Measurements from ENCODE around the gene ARMC5.
"Not testable (repeated sequence)": the region's sequence is repeated elsewhere in the genome, so short reads cannot be mapped to it uniquely, and the experiment has no call there.

ARMC5 gene, protein sequence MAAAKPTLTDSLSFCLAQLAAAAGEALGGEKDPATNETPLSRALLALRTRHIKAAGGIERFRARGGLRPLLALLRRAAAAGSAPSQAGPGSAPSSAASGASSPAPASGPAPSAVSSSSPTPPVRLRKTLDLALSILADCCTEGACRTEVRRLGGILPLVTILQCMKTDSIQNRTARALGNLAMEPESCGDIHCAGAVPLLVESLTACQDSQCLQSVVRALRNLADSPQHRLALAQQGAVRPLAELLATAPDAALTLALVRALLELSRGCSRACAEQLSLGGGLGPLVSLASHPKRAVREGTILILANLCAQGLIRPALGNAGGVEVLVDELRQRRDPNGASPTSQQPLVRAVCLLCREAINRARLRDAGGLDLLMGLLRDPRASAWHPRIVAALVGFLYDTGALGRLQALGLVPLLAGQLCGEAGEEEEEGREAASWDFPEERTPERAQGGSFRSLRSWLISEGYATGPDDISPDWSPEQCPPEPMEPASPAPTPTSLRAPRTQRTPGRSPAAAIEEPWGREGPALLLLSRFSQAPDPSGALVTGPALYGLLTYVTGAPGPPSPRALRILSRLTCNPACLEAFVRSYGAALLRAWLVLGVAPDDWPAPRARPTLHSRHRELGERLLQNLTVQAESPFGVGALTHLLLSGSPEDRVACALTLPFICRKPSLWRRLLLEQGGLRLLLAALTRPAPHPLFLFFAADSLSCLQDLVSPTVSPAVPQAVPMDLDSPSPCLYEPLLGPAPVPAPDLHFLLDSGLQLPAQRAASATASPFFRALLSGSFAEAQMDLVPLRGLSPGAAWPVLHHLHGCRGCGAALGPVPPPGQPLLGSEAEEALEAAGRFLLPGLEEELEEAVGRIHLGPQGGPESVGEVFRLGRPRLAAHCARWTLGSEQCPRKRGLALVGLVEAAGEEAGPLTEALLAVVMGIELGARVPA

DNA sequence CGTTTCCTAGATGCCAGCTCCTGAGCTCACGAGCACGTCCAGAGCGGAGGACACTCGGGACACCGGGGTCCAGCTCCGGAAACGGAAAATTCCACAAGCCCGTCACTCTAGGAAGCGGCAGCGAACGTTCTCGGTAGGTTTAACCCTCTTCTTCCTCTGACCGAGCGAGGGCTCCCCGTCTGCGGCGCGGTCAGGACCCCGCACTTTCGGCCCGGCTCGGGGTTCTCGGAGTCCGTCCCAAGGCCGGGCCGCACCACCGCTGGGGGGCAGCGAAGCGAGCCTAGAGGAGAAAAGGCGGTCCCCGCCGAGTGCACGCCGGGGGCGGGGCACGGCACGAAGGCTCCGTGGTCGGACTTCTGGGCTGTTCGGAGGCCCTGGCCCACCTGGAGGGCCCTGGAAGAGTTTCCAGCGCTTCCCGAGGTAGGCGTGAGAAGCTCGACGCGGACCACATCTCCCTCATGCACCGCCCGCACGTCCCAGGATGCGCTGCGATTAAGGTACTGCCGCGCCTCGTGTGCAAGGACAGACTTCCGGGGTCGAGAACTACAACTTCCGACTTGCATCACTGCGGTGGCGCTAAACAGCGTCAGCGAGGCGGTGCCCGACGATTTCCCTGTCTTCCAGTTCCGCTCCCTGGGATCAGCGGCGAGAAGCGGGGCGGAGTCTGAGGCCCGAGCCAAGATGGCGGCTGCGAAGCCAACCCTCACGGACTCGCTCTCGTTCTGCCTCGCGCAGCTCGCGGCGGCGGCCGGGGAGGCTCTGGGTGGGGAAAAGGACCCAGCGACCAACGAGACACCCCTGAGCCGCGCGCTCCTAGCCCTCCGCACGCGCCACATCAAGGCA lies at the start of gene ARMC5:
Gene ARMC5, plus strand, starts transcription at position 658 of the 843 bp plus-strand sequence. Its CDS starts 24 bp downstream, at position 682.
- DNase-seq (ENCODE audit: low read depth in 4 of 4, low spot score in 1 of 4), result peak; percentile 84 to 96 (median 91)

DNA sequence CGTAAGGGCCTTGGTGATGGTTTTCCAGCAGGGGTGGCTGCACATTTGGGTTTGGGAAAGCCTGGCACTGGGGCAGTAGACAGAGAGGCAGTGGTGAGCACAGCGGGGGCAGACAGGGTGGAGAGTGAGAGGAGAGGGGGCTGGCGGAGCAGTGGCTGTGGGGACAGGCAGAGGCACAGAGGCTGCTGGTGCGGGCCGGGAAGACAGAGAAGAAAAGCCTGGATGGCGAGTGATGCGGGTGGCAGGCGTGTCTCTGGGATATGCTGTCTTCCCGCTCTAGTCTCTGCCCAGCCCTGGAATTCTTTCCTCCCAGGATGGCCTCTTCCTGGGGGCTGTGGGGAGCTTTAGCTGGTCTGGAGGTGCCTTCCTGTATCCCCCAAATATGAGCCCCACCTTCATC lies 49.2 kb upstream of the ARMC5 start:
- DNase-seq (ENCODE audit: low read depth in 4 of 4, low spot score in 1 of 4), result no peak

DNA sequence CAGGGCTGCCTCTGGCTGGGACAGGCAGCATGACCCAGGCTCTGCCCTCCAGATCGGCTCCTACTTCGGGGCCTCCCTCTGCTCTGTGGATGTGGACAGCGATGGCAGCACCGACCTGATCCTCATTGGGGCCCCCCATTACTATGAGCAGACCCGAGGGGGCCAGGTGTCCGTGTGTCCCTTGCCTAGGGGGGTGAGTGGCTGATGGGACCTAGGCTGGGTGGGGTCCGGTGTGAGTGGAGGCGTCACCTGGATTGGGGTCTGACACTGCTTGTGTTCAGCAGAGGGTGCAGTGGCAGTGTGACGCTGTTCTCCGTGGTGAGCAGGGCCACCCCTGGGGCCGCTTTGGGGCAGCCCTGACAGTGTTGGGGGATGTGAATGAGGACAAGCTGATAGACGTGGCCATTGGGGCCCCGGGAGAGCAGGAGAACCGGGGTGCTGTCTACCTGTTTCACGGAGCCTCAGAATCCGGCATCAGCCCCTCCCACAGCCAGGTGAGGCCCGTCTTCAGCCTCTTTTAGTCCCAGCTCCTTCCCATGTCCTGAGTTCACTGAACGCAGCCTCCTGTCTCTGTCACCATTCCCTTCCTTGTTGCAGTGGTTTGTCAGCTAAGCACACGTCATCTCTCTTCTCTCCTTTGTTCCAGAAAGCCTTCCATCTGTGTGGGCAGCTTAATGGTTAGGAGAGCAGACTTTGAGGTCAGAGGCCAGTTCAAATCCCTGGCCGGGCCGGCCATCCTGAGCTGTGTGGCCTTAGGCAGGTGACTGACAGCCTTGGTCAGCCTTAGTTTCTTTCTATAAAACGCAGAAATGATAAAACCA lies 48.1 kb upstream of the ARMC5 start:
- DNase-seq (ENCODE audit: low read depth in 4 of 4, low spot score in 1 of 4), result no peak

DNA sequence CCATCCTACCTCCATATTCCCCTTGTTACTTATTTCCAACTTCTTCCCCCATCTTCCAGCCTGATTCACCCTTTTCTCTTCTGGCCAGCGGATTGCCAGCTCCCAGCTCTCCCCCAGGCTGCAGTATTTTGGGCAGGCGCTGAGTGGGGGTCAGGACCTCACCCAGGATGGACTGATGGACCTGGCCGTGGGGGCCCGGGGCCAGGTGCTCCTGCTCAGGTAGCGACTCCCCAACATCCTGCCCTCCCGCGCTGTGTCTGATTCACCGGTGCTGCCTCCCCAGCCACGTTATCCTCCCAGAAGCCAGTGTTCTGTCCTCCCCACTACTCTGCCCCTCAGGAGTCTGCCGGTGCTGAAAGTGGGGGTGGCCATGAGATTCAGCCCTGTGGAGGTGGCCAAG lies 46.6 kb upstream of the ARMC5 start:
- DNase-seq (ENCODE audit: low read depth in 4 of 4, low spot score in 1 of 4), result no peak

DNA sequence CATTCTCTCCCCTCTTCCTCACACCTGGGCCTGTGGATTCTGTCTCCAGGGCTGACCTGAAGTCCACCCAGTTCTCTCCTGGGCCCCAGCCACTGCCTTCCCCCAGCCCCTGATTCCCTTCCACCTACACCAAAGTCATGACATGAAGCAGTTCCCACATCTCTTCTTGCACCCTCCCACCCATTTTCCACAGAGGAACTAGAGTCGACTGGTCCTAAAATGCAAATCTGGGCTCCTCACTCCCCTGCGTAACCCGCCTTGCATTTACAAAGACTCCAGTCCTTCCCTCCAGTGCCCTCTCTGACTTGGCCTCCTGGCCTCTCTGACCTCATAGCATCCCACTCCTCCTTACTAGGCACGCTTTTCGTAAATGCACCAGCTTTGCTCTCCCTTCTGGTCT lies 45.9 kb upstream of the ARMC5 start:
- DNase-seq (ENCODE audit: low read depth in 4 of 4, low spot score in 1 of 4), result no peak

DNA sequence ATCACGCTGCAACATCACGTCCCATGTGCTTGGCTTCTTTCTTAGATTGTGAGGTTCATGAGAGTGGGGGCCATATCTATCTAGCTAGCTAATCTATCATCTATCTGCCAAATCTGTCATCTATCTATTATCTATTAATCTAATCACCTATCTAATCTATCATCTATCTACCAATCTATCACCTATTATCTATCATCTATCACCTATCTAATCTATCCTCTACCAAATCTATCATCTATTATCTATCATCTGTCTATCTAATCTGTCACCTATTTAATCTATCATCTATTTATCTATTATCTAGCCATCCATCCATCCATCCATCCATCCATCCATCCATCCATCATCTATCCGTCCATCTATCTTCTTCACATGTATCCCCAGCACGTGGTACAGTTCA lies 45.4 kb upstream of the ARMC5 start:
- no peak for DNase-seq (ENCODE audit: low read depth in 4 of 4, low spot score in 1 of 4)

DNA sequence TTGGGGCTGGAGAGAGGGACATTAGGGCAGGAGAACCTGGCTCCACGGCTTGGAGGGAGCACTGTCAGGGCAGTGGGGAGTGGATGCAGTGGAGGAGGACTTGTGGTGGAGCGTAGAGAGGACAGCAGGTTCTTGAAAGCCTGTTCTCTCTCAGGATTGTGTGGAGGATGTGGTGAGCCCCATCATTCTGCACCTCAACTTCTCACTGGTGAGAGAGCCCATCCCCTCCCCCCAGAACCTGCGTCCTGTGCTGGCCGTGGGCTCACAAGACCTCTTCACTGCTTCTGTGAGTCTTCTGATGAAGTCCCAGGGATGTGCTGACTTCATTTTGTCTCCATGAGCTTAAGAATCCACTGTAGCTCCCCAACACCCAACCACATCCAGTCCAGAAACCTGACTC lies 44.6 kb upstream of the ARMC5 start:
- no peak for DNase-seq (ENCODE audit: low read depth in 4 of 4, low spot score in 1 of 4)

DNA sequence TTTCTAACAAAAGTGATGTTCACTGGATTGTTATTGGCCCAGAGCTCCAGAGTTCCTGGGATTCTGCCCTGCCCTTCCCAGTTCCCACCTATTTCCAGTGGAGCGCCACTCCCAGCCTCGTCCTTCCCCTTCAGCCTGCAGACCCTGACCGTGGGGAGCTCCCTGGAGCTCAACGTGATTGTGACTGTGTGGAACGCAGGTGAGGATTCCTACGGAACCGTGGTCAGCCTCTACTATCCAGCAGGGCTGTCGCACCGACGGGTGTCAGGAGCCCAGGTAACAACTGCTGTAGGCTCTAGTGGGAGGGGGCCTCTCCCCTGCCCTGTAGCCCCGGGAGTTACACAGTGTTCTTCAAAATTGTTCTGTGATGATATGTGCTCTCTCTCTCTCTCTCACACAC lies 42.9 kb upstream of the ARMC5 start:
- no peak for DNase-seq (ENCODE audit: low read depth in 4 of 4, low spot score in 1 of 4)

DNA sequence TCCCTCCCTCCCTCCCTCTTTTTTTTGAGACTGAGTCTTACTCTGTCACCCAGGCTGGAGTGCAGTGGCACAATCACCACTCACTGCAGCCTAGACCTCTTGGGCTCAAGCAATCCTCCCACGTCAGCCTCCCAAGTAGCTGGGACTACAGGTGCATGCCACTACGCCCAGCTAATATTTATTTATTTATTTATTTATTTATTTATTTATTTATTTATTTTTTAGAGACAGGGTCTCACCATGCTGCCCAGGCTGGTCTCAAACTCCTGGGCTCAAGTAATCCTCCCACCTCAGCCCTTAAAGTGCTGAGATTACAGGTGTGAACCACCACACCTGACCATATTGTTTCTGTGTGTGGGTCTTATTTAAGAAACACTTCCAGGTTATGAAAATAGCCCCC lies 42.3 kb upstream of the ARMC5 start:
- DNase-seq (ENCODE audit: low read depth in 4 of 4, low spot score in 1 of 4), result not testable (repeated sequence)

DNA sequence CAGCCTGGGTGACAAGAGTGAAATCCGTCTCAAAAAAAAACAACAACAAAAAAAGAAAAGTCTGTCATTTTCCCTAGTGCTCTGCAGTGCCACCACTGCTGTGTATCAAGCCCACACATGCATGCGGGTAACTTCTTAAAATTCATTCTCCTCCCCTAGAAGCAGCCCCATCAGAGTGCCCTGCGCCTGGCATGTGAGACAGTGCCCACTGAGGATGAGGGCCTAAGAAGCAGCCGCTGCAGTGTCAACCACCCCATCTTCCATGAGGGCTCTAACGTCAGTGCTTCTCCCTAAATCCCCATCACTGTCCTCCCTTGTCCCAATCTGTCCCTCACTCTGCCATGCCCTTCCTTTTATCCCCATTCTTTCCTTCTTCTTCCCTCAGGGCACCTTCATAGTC lies 41.4 kb upstream of the ARMC5 start:
- no peak for DNase-seq (ENCODE audit: low read depth in 4 of 4, low spot score in 1 of 4)

DNA sequence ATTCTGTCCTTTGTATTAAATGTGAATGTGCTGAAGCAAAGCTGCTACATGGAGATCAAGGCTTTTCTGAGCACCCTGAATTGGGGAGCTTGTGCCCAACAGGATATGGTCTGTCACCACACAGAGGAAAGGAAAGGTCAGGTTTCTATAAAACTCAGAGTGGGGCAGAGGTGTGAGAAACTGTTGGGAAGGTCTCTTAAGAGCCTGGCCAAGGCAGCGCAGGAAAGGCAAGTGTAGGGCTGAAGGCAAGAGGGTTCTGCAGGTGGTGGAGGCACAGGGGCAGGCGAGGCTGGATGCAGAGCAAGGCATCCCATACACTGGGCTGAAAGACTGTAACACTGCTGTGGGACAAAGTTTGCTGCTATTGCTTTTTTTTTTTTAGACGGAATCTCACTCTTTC lies 39.3 kb upstream of the ARMC5 start:
- DNase-seq (ENCODE audit: low read depth in 4 of 4, low spot score in 1 of 4), result no peak

DNA sequence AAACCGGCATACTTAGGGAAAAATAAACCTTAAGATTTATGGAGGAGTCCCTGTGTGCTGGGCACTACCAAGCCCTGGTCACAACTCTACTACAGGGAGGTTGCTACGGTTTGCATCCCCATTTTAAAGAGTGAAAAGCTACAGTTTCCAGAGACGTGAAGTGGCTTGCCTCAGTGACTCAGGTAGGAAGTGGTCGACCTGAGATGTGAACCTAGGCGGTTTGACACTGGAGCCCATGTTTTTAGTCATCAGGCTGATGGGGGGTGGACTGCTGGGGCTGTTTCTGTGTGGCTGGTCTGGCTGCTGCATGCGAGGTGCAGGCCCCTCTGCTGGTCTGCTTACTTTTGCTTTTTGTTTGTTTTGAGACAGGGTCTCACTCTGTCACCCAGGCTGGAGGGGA lies 37.7 kb upstream of the ARMC5 start:
- peak in 3 of 4 experiments; percentile 2 to 38 (median 15) for DNase-seq (ENCODE audit: low read depth in 4 of 4, low spot score in 1 of 4)

DNA sequence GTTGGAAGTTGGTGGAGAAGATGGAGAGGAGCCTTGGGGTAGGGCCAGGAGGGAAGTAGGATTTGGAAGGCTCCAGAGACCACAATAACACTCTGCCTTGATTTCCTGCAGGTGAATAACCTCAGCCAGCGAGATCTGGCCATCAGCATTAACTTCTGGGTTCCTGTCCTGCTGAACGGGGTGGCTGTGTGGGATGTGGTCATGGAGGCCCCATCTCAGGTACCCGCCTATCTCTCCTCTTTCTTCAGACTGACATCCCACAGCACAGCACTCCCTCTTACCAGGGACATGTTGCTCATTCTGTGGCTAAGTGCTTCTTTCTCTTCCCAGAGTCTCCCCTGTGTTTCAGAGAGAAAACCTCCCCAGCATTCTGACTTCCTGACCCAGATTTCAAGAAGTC lies 36.1 kb upstream of the ARMC5 start:
- no peak for DNase-seq (ENCODE audit: low read depth in 4 of 4, low spot score in 1 of 4)

DNA sequence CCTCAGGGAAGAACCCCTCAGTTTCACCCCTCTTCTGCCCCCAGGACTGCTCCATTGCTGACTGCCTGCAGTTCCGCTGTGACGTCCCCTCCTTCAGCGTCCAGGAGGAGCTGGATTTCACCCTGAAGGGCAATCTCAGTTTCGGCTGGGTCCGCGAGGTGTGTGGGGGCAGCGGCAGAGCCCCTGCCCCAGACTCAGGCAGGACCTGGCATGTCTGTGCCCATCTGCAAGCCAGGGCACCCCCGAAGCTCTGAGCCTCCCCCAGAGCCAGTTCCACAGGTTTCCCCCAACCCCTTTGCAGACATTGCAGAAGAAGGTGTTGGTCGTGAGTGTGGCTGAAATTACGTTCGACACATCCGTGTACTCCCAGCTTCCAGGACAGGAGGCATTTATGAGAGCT lies 35.5 kb upstream of the ARMC5 start:
- DNase-seq (ENCODE audit: low read depth in 4 of 4, low spot score in 1 of 4), result no peak

DNA sequence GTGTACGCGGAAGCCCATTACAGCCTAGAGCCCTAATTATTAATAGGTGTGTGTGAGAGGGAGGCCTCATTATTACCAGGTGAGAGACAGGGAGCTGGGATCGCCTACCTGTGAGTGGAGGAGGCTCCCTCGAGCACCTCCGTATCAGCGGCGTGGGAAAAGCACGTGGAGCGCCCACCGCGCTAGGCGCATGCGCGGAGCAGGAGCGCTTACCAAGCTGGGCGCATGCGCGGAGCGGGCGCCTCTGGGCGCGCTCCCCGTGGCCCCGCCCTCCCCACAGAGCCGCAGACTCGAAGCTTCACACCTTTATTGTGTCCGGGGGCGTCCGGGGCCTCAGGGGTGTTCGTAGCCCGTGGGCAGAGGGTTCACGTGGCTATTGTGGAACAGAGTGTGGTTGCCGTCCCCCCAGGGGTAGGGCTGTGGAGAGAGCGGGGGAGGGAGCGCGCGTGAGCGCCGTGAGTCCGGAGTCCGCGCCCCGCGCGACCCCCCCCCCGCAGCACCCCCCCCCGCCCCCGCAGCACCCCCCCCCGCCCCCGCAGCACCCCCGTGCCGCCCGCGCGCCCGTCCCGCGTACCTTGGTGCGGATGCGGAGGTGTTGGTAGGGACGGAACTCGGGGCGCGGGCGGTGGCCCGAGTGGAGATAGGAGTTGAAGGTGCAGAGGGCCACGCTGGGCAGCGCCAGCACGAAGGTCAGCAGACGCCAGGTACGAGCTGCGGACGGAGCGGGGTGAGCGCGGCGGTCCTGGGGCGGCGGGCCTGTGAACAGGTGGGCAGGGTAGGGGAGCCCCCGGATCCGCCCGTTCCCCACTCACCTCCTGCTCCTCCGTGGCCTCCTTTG lies 31.6 kb upstream of the ARMC5 start:
- peak in 3 of 4 experiments; percentile 25 to 49 (median 45) for DNase-seq (ENCODE audit: low read depth in 4 of 4, low spot score in 1 of 4)

DNA sequence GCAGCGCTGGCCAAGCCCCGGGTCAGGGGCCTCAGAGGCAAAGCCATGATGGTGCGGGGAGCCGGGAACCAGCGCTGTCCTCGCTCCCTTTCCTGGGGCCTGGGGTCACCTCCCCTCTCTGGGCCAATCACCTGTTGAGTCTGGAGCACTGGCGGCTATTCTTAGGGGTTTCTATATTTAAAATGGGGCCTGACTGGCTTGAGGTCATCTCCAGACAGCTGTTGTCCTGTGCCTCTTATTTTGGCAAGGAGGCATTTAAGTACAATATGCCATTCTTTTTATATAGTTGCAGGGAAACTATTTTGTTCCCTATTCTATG lies 31.1 kb upstream of the ARMC5 start, which contains the start of gene COX6A2:
Gene COX6A2, minus strand, starts transcription at position 82 of the 319 bp plus-strand sequence. Its CDS starts 35 bp downstream, at position 47.
- DNase-seq (ENCODE audit: low read depth in 4 of 4, low spot score in 1 of 4), result no peak

DNA sequence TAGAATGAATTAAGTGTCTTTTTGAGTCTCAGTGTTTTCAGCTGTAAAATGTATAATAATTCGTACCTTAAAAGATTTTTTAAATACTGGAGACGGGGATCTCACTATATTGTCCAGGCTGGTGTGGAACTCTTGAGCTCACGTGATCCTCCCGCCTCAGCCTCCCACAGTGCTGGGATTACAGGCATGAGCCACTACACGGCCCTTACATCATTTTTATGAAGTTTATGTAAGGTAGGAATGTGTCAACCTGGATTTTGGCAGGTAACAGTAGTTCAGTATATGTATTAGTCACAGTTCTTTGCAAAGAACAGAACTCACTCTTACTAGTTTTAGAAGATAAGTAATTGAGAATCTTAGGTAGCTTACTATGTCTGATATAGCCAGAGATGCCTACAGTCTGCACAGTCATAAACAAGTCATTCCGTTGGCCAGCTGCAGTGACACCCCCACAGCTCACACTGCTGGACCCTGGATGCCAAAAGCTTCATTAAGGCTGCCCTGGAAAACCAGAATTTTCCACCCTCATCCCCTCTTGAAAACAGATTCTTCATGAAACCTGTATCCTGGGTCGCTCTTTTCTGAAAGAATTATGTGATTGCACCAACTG lies 30.6 kb upstream of the ARMC5 start:
- no peak for DNase-seq (ENCODE audit: low read depth in 4 of 4, low spot score in 1 of 4)

DNA sequence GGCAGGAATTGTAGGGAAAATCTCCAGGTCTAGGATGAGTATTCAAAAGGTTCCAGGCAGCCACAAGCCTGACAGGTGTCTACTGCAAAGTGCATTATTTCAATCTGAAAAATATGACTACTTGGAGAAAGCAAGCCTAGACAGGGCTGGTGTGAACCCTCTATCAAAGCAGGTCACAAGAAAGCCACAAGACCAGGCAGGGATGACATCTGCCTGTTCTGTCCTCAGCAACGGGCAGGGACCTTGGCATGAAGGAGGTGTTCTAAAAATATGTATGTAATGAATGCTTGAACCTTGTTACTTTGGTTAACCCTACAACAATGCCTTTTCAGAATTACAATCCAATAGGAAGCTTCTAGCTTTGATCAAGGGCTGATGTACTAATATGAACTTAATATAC lies 30.0 kb upstream of the ARMC5 start:
- DNase-seq (ENCODE audit: low read depth in 4 of 4, low spot score in 1 of 4), result no peak

DNA sequence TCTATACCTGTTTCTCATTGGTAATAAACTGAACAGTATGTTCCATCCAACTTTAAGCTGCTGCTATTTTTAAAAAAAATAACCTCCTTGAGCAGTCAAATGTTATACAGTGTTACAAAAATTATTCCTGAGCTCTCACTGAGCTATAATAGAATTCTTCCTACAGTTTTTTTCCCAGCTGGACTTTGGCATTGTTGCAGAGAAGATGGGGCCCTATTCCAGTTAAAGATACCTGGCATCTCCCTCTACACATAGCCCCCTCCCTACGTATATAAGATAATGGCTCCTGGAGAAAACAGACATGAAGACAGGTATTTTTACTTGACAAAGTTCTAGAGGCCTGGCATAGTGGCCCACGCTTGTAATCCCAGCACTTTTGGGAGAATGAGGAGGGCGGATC lies 29.5 kb upstream of the ARMC5 start:
- no peak for DNase-seq (ENCODE audit: low read depth in 4 of 4, low spot score in 1 of 4)
